Duodenal mucosa (tissue), 2 donors: Measurements from ENCODE around the gene CTDNEP1.
A peak's percentile ranks its signal among the peaks of the same experiment; 100 is the strongest.

Experiments used
- H3K27ac ChIP-seq: one replicate; pipeline ENCODE4 v1.7.0; 2013; ENCODE audit warnings: low read depth, low read length
- H3K27me3 ChIP-seq, 2 donors: one replicate each; pipeline ENCODE4 v1.7.0; 2013; ENCODE audit warnings: low read length in 2 of 2, control low read depth in 1 of 2; ENCODE audit not compliant: insufficient read depth in 2 of 2, control insufficient read depth in 1 of 2
- H3K36me3 ChIP-seq, 2 donors: one replicate each; pipeline ENCODE4 v1.7.0; 2013; ENCODE audit warnings: low read length in 2 of 2, control low read depth in 1 of 2; ENCODE audit not compliant: insufficient read depth in 2 of 2, control insufficient read depth in 1 of 2
- H3K4me1 ChIP-seq, 2 donors: one replicate each; pipeline ENCODE4 v1.7.0; 2013; ENCODE audit warnings: low read length in 2 of 2, control low read depth in 1 of 2; ENCODE audit not compliant: insufficient read depth in 2 of 2, control insufficient read depth in 1 of 2
- H3K4me3 ChIP-seq, 2 donors: one replicate each; pipeline ENCODE4 v1.7.0; 2013; ENCODE audit warnings: low read length in 2 of 2, low read depth in 1 of 2
- H3K9ac ChIP-seq, 2 donors: one replicate each; pipeline ENCODE4 v1.7.0; 2013; ENCODE audit warnings: low read length in 2 of 2, low read depth in 1 of 2
- H3K9me3 ChIP-seq, 2 donors: one replicate each; pipeline ENCODE4 v1.7.0; 2013; ENCODE audit warnings: low read length in 2 of 2, control low read depth in 1 of 2; ENCODE audit not compliant: control insufficient read depth in 1 of 2

CTDNEP1 gene

DNA sequence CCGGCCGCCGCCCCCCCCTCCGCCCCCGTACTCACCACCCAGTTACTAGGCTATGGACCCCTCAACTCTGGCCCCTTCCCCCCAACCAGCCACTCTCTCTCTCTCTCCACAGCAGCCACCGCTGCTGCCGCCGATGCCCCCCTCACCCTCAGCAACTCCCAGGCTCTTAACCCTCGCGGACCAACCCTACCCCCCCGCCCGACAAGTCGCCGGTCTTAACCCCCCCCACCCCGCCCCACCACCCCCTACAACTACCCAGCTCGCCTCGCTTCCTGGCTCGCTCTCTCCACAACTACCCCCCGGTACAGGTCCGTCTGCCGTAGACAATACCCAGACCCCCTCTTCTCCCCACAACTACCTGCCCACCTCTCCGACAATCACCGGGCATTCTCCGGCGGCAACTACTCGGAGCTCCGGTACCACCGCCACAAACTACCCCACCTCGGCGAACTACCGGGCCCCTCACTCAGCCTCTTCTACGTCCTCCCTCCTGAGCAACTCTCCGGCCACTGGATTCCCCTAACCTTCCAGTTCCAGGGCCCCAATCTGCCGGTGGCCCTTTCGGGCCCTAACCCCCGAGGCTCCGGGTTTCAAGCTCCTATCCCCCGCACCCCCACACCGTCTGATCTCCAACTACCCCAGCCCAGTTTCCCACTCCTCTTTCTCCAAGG is 13.0 kb downstream of the CTDNEP1 start:
- peaks cover 51 to 52% of the 10 kb centered on the region in 2 donors for H3K4me1 ChIP-seq
- peak overlapping the region; percentile 90 to 94 for H3K4me3 ChIP-seq
- peak overlapping the region; percentile 78 to 92 for H3K9ac ChIP-seq
- no peaks in the 10 kb centered on the region for H3K27me3 ChIP-seq
- no peaks in the 10 kb centered on the region for H3K9me3 ChIP-seq
- H3K27ac ChIP-seq, result peak overlapping the region; percentile 79
- H3K36me3 ChIP-seq, result peaks cover 16 to 30% of the 10 kb centered on the region in 2 donors

DNA sequence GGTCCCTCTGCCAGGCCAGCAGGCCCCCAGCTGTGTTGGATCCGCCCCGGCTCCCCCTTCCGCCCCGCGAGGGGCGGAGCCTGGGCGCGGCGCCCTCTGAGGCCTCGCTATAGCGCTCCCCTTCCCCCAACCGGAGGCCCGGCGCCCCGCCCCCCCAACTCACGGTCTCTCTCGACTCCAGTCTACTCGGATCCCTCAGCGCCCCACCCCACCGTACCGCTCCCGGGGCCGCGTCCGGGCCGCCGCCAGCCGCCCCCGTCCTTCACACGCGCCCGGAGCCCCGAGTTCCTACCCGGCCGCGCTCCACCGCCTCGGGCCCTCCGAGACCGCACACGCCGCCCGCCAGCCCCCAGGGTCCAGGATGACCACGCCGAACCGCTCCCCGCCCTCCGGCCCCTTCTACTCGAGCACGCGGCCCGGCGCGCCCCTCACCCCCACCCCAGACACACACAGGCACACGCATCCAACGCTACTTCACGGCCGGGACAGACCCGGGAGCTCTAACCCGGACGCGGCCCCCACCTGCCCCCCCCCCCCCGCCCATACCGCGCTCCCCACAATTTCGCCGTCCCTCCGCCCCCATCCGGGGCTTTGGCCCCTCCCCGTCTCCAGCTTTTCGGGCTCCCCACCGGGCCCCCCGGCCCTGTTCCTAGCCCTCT is 13.6 kb downstream of the CTDNEP1 start:
- Histone ChIP-seq H3K36me3 (peaks cover 16 to 30% of the 10 kb centered on the region in 2 donors), H3K4me1 (peaks cover 52 to 53% of the 10 kb centered on the region in 2 donors), H3K27me3 (no peaks in the 10 kb centered on the region), H3K9me3 (no peaks in the 10 kb centered on the region), H3K4me3 (peak overlapping the region; percentile 90 to 94), H3K9ac (peak overlapping the region; percentile 43 to 92), H3K27ac (peak overlapping the region; percentile 85)

DNA sequence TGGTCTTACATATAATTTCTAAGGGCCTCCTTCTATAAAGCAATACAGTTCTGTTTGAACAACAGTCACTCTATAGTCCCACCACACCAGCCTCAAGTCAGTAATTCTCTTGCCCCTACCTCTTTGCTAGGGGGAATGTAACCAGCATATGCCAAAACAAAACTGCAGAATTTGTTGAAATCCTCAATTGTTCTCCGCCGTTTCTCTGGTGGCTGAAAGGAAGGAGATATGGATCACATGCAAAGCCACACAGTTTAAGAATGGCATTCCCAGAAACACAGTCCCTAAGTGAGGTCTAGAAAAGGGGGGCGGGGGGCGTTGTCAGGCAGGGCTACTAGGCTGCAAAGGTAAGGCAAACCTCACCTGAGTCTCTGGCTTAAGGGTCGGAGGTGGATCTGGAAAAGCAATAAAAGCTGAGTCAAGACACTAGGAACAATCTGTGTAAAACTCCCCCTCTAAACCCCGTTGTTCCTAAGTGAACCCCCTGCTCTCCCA is 14.2 kb downstream of the CTDNEP1 start:
- H3K36me3 ChIP-seq, result peaks cover 16 to 30% of the 10 kb centered on the region in 2 donors
- H3K27ac ChIP-seq, result peak overlapping the region; percentile 85
- no peaks in the 10 kb centered on the region for H3K9me3 ChIP-seq
- H3K27me3 ChIP-seq, result no peaks in the 10 kb centered on the region
- H3K4me3 ChIP-seq, result peak overlapping the region; percentile 73 to 94
- H3K4me1 ChIP-seq, result peaks cover 56 to 57% of the 10 kb centered on the region in 2 donors
- peak overlapping the region in 1 of 2 donors; percentile 32 for H3K9ac ChIP-seq

DNA sequence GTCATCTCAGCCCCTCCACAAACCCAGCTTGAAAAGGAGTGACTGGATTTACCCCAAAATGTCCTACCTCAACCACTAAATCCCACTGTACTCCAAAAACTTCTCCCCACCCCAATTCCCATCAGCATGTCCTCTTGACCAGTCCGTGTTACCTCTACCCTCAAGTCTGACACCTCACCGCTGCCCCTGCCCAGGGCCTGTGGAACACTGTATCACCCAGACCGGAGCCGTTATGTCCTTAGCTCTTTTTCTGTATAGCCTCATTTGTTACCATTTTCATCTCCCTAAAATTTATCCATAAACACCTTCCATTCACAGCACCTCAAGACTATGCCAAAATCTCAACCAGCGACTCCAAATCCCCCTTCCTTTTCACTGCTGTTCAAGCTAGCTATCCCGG is 14.7 kb downstream of the CTDNEP1 start:
- H3K27ac ChIP-seq, result no peak overlapping the region
- no peak overlapping the region for H3K9ac ChIP-seq
- H3K4me3 ChIP-seq, result peak overlapping the region; percentile 73 to 94
- no peaks in the 10 kb centered on the region for H3K9me3 ChIP-seq
- peaks cover 16 to 30% of the 10 kb centered on the region in 2 donors for H3K36me3 ChIP-seq
- peaks cover 58 to 62% of the 10 kb centered on the region in 2 donors for H3K4me1 ChIP-seq
- H3K27me3 ChIP-seq, result no peaks in the 10 kb centered on the region

DNA sequence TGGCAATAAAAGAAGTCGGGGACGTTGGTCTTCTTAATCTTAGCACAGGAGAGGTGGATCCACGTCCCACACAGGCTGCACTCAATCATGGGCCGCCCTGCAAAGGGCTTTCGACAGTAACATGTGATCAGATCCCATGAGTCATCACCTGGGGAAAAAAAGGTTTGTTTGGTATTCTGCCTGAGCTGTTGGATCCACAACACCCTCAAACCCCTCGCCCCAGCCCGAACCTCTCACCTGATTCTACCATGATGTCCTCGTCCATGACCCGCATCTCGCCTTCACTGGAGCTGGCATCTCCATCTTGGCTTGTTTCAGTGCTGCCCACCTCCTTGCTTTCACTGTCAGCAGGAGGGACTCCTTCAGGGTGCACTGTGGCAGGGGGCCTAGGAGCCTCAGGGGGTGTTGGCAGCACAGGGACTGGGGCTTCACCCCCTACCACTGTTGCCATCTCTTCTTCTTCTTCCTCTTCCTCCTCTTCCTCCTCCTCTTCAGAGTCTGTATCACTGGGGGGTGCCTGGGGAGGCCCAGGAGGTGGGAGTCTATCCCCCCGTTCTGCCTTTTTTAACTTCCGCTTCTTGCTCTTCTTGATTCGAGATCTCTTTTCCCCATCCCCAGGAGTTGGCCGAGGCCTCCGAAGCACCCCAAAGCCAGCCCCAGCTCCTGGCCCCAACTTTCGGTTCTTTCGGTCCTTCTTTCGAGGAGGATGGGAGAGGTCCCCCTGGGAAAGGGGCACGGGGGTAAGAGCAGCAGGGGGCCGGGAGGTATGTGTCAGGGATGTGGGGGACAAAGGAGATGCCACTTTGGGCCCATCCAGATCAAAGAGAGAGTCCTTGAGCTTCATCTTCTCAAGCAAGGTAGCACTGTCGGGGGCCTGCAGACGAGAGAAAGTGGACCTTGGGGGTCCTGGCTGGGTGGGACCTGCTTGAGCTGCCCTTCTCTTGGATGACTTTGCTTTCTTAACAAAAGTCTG is 15.6 kb downstream of the CTDNEP1 start:
- H3K9ac ChIP-seq, result no peak overlapping the region
- H3K36me3 ChIP-seq, result peaks cover 16 to 28% of the 10 kb centered on the region in 2 donors
- H3K4me3 ChIP-seq, result no peak overlapping the region
- no peaks in the 10 kb centered on the region for H3K27me3 ChIP-seq
- H3K4me1 ChIP-seq, result peaks cover 52 to 57% of the 10 kb centered on the region in 2 donors
- no peaks in the 10 kb centered on the region for H3K9me3 ChIP-seq
- H3K27ac ChIP-seq, result no peak overlapping the region

DNA sequence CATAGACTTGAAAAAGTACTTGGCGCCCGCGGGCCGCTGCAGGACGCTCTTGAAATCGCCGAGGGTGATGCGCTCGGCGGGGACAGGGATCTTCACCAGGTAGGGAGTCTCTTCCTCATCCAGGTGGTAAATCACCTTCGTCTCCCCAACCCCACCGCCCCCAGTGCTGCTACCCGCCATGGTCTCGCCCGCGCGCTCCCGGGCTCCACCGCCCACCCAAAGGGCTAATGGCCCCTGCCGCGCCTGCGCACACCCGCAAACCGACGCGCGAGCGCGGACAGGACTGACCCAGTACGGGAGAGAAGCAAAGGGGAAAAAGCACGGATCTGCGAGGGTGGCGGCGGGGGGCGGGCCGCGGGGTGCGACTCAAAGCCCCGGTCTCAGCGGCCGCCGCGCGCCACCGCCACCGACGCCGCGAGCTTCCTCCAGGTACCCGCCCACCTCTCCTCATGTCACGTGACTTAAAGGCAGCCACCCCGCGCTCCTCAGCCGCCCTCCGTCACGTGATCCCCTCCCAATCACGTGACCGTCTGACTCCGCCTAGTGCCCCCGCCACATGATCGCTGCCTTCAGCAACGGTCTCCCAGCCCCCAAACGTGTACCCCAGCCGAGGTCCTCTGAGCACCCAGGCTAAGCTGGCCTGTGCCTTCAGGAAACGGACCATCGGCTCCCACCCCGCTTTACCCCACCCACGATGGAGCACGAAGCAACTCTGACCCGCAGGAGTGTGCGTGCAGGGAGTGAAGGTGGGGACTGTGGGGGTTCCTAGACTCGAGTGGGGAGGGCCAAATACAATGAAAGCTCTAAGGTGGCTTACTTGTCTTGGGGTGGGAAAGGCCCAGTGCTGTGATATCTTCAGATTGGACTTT is 17.2 kb downstream of the CTDNEP1 start, which contains the start of gene DVL2:
Gene DVL2, minus strand, starts transcription at position 435 of the 869 bp plus-strand sequence. Its CDS starts 255 bp downstream, at position 180.
- H3K27me3 ChIP-seq, result no peaks in the 10 kb centered on the region
- peaks cover 39 to 45% of the 10 kb centered on the region in 2 donors for H3K4me1 ChIP-seq
- H3K27ac ChIP-seq, result peak within 1 kb of the TSS; percentile 86
- no peaks in the 10 kb centered on the region for H3K9me3 ChIP-seq
- peaks cover 14 to 32% of the 10 kb centered on the region in 2 donors for H3K36me3 ChIP-seq
- peak within 1 kb of the TSS; percentile 64 to 92 for H3K9ac ChIP-seq
- peak within 1 kb of the TSS; percentile 90 to 96 for H3K4me3 ChIP-seq

DNA sequence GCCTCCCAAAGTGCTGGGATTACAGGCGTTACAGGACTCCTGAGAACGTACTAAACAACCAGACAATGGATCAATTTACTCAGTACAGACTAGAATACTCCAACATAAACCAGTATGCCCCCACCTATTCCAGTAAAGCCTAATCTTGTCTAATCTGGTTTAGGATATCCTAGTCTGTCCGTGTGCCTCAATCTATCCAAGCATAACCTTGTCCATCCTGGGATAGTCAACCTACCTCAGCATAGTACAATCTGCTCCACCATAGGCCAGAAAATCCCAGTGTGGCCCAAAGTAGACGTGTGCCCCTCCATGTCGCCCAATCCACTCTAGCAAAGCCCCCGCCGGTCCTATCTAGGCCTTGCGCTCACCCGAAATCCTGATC is 17.8 kb downstream of the CTDNEP1 start:
- peaks cover 15 to 38% of the 10 kb centered on the region in 2 donors for H3K36me3 ChIP-seq

DNA sequence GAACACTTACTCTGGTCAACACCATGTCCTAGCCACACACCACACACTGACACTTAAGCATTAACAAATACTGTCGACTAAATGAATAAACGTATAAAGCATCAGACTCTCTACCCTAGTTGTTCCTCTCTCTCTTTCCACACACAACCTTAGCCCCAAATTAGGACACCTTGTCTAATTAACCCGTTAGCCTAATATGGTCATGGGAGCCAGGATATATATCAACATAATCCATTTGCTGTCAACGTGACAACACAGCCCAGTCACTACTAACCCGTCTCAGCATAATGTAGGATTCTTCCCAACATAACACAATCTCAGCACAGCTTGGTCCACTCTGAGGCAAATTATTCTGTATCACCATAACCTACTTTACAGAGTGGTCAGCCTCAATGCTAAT is 19.4 kb downstream of the CTDNEP1 start:
- no peak overlapping the region for H3K4me3 ChIP-seq
- no peak overlapping the region for H3K27ac ChIP-seq
- H3K4me1 ChIP-seq, result peaks cover 34 to 39% of the 10 kb centered on the region in 2 donors

More for the DNA sequence above, 17.8 kb downstream of the CTDNEP1 start:
- H3K4me3 ChIP-seq, result peak overlapping the region; percentile 90 to 96
- peak overlapping the region; percentile 64 to 92 for H3K9ac ChIP-seq
- H3K27me3 ChIP-seq, result no peaks in the 10 kb centered on the region
- H3K9me3 ChIP-seq, result no peaks in the 10 kb centered on the region
- H3K4me1 ChIP-seq, result peaks cover 39 to 45% of the 10 kb centered on the region in 2 donors
- H3K27ac ChIP-seq, result peak overlapping the region; percentile 86

DNA sequence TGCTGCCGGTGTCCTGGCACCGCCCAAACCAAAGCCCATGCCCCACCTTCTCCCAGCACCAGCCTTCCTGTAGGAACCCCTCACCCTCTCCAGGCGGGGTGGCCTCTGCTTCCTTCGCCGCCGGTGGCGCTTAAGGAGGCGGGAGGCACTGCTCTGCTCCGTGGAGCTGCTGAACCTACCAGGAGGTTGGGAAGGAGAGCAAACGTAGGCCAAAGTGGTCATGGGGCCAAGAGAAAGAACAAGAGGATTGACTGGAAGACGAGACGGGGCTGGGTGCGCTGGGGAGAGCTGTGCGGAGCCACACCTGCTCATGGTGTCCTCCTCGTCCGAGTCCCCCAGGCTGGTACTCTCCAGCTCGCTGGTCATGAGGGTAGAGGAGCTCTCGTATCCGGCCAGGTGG is 22.0 kb downstream of the CTDNEP1 start:
- H3K36me3 ChIP-seq, result peaks cover 27 to 58% of the 10 kb centered on the region in 2 donors
- H3K9me3 ChIP-seq, result no peaks in the 10 kb centered on the region
- no peak overlapping the region for H3K4me3 ChIP-seq
- H3K9ac ChIP-seq, result no peak overlapping the region
- H3K27ac ChIP-seq, result no peak overlapping the region
- H3K4me1 ChIP-seq, result peaks cover 15 to 18% of the 10 kb centered on the region in 2 donors
- H3K27me3 ChIP-seq, result no peaks in the 10 kb centered on the region

More for the DNA sequence above, 19.4 kb downstream of the CTDNEP1 start:
- Histone ChIP-seq H3K9me3 (no peaks in the 10 kb centered on the region), H3K36me3 (peaks cover 21 to 51% of the 10 kb centered on the region in 2 donors), H3K9ac (no peak overlapping the region), H3K27me3 (no peaks in the 10 kb centered on the region)
